ENCODE data around the gene CRACR2B.

The CRACR2B gene

GRCh38 chr11:838441-839279 is 10.9 kb downstream of the CRACR2B start:
- TF ChIP-seq CTCF (IDR thresholded peaks at IDR 0.05; ENCODE audit: low read depth, low read length, missing control alignments) = no peak
- H3K4me3 ChIP-seq (ENCODE audit: low read depth, low read length) = no peak overlapping the region
- DNase-seq (ENCODE audit: low read depth) = no peak

- no peak for TF ChIP-seq CTCF (IDR thresholded peaks at IDR 0.05; ENCODE audit: low read depth, low read length, missing control alignments)
- H3K4me3 ChIP-seq (ENCODE audit: low read depth, low read length) = no peak overlapping the region
- DNase-seq (ENCODE audit: low read depth) = no peak
Observed at GRCh38 chr11:839280-839623, 11.5 kb downstream of the CRACR2B start.

- no peak for DNase-seq (ENCODE audit: low read depth)
- no peak overlapping the region for H3K4me3 ChIP-seq (ENCODE audit: low read depth, low read length)
- TF ChIP-seq CTCF (IDR thresholded peaks at IDR 0.05; ENCODE audit: low read depth, low read length, missing control alignments) = peak; percentile 32
Observed at GRCh38 chr11:839875-840617, 12.3 kb downstream of the CRACR2B start.

GRCh38 chr11:841981-842369 is 14.3 kb downstream of the CRACR2B start:
- DNase-seq (ENCODE audit: low read depth) = no peak
- no peak for TF ChIP-seq CTCF (IDR thresholded peaks at IDR 0.05; ENCODE audit: low read depth, low read length, missing control alignments)
- peak overlapping the region; percentile 98 for H3K4me3 ChIP-seq (ENCODE audit: low read depth, low read length)

- DNase-seq (ENCODE audit: low read depth) = peak; percentile 55
- peak within 1 kb of the TSS; percentile 98 for H3K4me3 ChIP-seq (ENCODE audit: low read depth, low read length)
- no peak for TF ChIP-seq CTCF (IDR thresholded peaks at IDR 0.05; ENCODE audit: low read depth, low read length, missing control alignments)
Observed at GRCh38 chr11:842370-843002, 14.8 kb downstream of the CRACR2B start, which contains the start of the genes POLR2L and TSPAN4. Gene POLR2L (minus strand): TSS chr11:842529. CDS start chr11:842508, 21 bp downstream. Gene TSPAN4 (plus strand): TSS chr11:842852. CDS start chr11:850305, 7,453 bp downstream.

GRCh38 chr11:843086-843734 is 15.5 kb downstream of the CRACR2B start:
- no peak for TF ChIP-seq CTCF (IDR thresholded peaks at IDR 0.05; ENCODE audit: low read depth, low read length, missing control alignments)
- no peak for DNase-seq (ENCODE audit: low read depth)
- peak overlapping the region; percentile 98 for H3K4me3 ChIP-seq (ENCODE audit: low read depth, low read length)

Measured in GM12864 (cell line).